Midbrain (tissue), 1 donor: Measurements from ENCODE around the gene FMN1.

Experiments used
- DNase-seq: peaks from one replicate; lab custom pipeline; 2025; lab: John Stamatoyannopoulos, UW

FMN1 gene

GRCh38 chr15:33124811-33125210 is 69.7 kb downstream of the FMN1 start:
- DNase-seq = no peak

- no peak for DNase-seq
These were observed 70.2 kb downstream of the FMN1 start for GRCh38 chr15:33124279-33124678.

- no peak for DNase-seq
These were observed 74.6 kb downstream of the FMN1 start for GRCh38 chr15:33119865-33120264.

GRCh38 chr15:33119273-33119672 is 75.2 kb downstream of the FMN1 start:
- no peak for DNase-seq

GRCh38 chr15:33116198-33116597 is 78.3 kb downstream of the FMN1 start:
- DNase-seq = no peak

GRCh38 chr15:33115191-33115861 is 79.2 kb downstream of the FMN1 start:
- DNase-seq = no peak

- DNase-seq = no peak
These were observed 80.2 kb downstream of the FMN1 start for GRCh38 chr15:33114374-33114717.

GRCh38 chr15:33113666-33114373 is 80.7 kb downstream of the FMN1 start:
- DNase-seq = no peak

- DNase-seq = no peak
These were observed 81.9 kb downstream of the FMN1 start for GRCh38 chr15:33112541-33113105.

GRCh38 chr15:33111041-33111451 is 83.5 kb downstream of the FMN1 start:
- DNase-seq = no peak

- DNase-seq = no peak
These were observed 85.2 kb downstream of the FMN1 start for GRCh38 chr15:33109345-33109744.

- DNase-seq = no peak
These were observed 86.0 kb downstream of the FMN1 start for GRCh38 chr15:33108518-33108917.

- no peak for DNase-seq
These were observed 86.6 kb downstream of the FMN1 start for GRCh38 chr15:33107950-33108349.

- no peak for DNase-seq
These were observed 90.3 kb downstream of the FMN1 start for GRCh38 chr15:33104212-33104611.

- no peak for DNase-seq
These were observed 93.5 kb downstream of the FMN1 start for GRCh38 chr15:33101036-33101435.

- DNase-seq = no peak
These were observed 94.2 kb downstream of the FMN1 start for GRCh38 chr15:33100314-33100713.

GRCh38 chr15:33099739-33100138 is 94.8 kb downstream of the FMN1 start:
- no peak for DNase-seq

GRCh38 chr15:33099213-33099612 is 95.3 kb downstream of the FMN1 start:
- DNase-seq = no peak

- DNase-seq = no peak
These were observed 96.1 kb downstream of the FMN1 start for GRCh38 chr15:33098094-33099058.

- no peak for DNase-seq
These were observed 98.4 kb downstream of the FMN1 start for GRCh38 chr15:33096134-33096533.

- DNase-seq = no peak
These were observed 98.9 kb downstream of the FMN1 start for GRCh38 chr15:33095641-33096040.

GRCh38 chr15:33094336-33094735 is 100.2 kb downstream of the FMN1 start:
- no peak for DNase-seq
